ENCODE measurements around the gene EIF2A. TPM values are rescaled to one million over a fixed set of nuclear protein-coding genes. Genes with fewer than 3 reads are reported as not detected.
A peak's percentile ranks its signal among the peaks of the same experiment; 100 is the strongest.

Gene EIF2A
- total and polyA plus RNA-seq, 9 of the 15 experiments (the other 6 are each of a cell fraction or from before 2014, with no cell fraction given), result 106 to 192 (median 168) TPM

DNA sequence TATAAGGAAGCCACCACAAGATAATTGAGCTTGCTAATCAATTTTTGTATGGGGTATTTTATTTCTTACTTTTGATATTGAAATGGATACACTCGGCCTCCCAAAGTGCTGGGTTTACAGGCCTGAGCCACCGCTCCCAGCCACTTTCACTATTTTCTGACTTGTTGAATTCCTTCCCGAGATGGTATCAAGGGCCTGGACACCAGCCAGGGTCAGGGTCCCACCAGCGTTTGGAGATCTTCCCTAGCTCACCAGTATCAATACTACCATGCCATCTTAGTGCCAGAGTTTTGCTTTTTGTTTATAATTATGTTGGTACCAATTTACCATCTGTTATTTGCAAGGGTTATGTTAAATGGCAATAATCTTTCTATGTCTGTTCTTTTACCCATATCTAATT lies 51.1 kb downstream of the EIF2A start:
- no peak for DNase-seq (ENCODE audit: extremely low read depth in 1 of 4, low spot score in 3 of 4)
- no peak for TF ChIP-seq TCF3 (CRISPR knock-in tag; IDR thresholded peaks at IDR 0.05)
- peak; percentile 57 for TF ChIP-seq NFIC (IDR thresholded peaks at IDR 0.05)
- ATAC-seq, result no peak
- no peaks in the 10 kb centered on the region for H4K20me1 ChIP-seq (replicated peaks; ENCODE audit: control insufficient read depth, insufficient read depth, low read length)
- H3K4me1 ChIP-seq (replicated peaks in 1 of 2; ENCODE audit: control insufficient read depth in 2 of 2, insufficient read depth in 2 of 2, low read length in 2 of 2), result peaks cover 6 to 36% of the 10 kb centered on the region in 2 experiments
- H3K27ac ChIP-seq (ENCODE audit: extremely low read depth, low read depth, low read length), result no peak overlapping the region
- ChIA-PET POLR2A (interaction anchor here (1.5 to 1.6 kb wide), 2 partner anchors 9 to 13 kb away, joined by 5 read pairs; no protein-coding TSS in a partner anchor), CTCF (ENCODE audit: low intra/inter-chr PET ratio) (no interaction called here)
- intact Hi-C loops (cut with micrococcal nuclease), result no loop called here
- in situ Hi-C loops (cut with MboI), result no loop called here
- H3K9me1 ChIP-seq (ENCODE audit: control insufficient read depth, insufficient read depth, low read length), result no peaks in the 10 kb centered on the region
- WGBS (ENCODE audit: insufficient coverage, low coverage, missing lambda C conversion rate), result 21% methylated on average over 4 of the region's 4 CpGs
- H3K36me3 ChIP-seq (ENCODE audit: control insufficient read depth, insufficient read depth, low read length), result peaks cover 10% of the 10 kb centered on the region; the same call in 2 of the 3 replicates
- no peak overlapping the region for H2AFZ ChIP-seq (ENCODE audit: low read depth, low read length)
- H3K79me2 ChIP-seq (ENCODE audit: control insufficient read depth, insufficient read depth, low read length), result peaks cover 96% of the 10 kb centered on the region
- no peak for FAIRE-seq
- H3K4me3 ChIP-seq, result no peak overlapping the region
- H3K9me3 ChIP-seq (replicated peaks; ENCODE audit: control insufficient read depth, insufficient read depth, low read depth, low read length), result no peaks in the 10 kb centered on the region
- H3K9ac ChIP-seq (ENCODE audit: insufficient read depth in 1 of 2, low read depth in 2 of 2, low read length in 2 of 2), result peak overlapping the region in 1 of 2 experiments; percentile 17; a peak in 2 of 4 replicates
- H3K4me2 ChIP-seq (ENCODE audit: insufficient read depth, low read length), result peak overlapping the region; percentile 33; the same call in 1 of the 2 replicates
- no TSS peak for BruUV-seq (replicated peaks)
- no peaks in the 10 kb centered on the region for H3K27me3 ChIP-seq (ENCODE audit: control insufficient read depth in 2 of 2, insufficient read depth in 2 of 2, low read length in 2 of 2)

DNA sequence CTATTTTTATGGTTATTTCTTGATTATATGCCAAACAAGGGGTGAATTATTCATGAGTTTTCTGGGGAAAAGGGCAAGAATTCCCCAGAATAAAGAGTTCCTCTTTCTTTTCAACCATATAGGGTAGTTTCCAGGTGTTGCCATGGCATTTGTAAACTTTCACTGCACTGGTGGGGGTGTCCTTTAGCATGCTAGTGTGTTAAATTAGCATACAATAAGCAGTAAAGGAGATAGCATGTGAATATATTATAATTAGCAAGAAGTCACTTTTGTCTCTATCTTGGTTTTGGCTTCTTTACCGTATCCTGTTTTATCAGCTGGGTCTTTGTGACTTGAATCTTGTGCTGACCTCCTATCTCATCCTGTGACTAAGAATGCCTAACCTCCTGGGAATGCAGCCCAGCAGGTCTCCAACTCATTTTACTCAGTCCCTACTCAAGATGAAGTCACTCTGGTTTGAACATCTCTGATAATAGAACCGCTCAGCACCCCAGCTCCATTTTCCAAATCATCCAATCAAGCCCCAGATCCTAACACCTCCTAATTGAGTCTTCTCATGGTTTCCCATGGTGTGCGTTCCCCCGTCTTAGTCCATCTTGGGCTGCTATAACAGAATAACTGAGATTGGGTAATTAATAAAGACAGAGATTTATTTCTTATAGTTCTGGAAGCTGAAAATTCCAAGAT lies 53.2 kb downstream of the EIF2A start:
- Histone ChIP-seq H3K27ac (ENCODE audit: extremely low read depth, low read depth, low read length) (peak overlapping the region; percentile 79), H4K20me1 (replicated peaks; ENCODE audit: control insufficient read depth, insufficient read depth, low read length) (no peaks in the 10 kb centered on the region), H3K9ac (ENCODE audit: insufficient read depth in 1 of 2, low read depth in 2 of 2, low read length in 2 of 2) (peak overlapping the region in 1 of 2 experiments; percentile 80; a peak in 2 of 4 replicates), H3K9me1 (ENCODE audit: control insufficient read depth, insufficient read depth, low read length) (no peaks in the 10 kb centered on the region), H2AFZ (ENCODE audit: low read depth, low read length) (no peak overlapping the region), H3K4me2 (ENCODE audit: insufficient read depth, low read length) (peak overlapping the region; percentile 75), H3K36me3 (ENCODE audit: control insufficient read depth, insufficient read depth, low read length) (peaks cover 4% of the 10 kb centered on the region; the same call in 2 of the 3 replicates), H3K79me2 (ENCODE audit: control insufficient read depth, insufficient read depth, low read length) (peaks cover 97% of the 10 kb centered on the region), H3K27me3 (ENCODE audit: control insufficient read depth in 2 of 2, insufficient read depth in 2 of 2, low read length in 2 of 2) (no peaks in the 10 kb centered on the region), H3K9me3 (replicated peaks; ENCODE audit: control insufficient read depth, insufficient read depth, low read depth, low read length) (no peaks in the 10 kb centered on the region), H3K4me3 (peak overlapping the region; percentile 94; the same call in 1 of the 2 replicates), H3K4me1 (replicated peaks in 1 of 2; ENCODE audit: control insufficient read depth in 2 of 2, insufficient read depth in 2 of 2, low read length in 2 of 2) (peaks cover 12 to 36% of the 10 kb centered on the region in 2 experiments)
- POLR2A ChIA-PET, result interaction anchor here (0.6 to 1.7 kb wide), 3 partner anchors 10 to 130 kb away, joined by 3 to 6 read pairs (median 4); no protein-coding TSS in a partner anchor
- in situ Hi-C loops (cut with MboI) (no loop called here), intact Hi-C loops (cut with micrococcal nuclease) (loop anchor here (1.0 to 10.0 kb wide), 4 partner anchors 54 to 1675 kb away; partner anchors contain the start of gene ERICH6)
- CTCF ChIA-PET (ENCODE audit: low intra/inter-chr PET ratio), result no interaction called here
- no TSS peak for BruUV-seq (replicated peaks)
- WGBS (ENCODE audit: insufficient coverage, low coverage, missing lambda C conversion rate), result 7% methylated on average over 4 of the region's 4 CpGs
- DNase-seq (ENCODE audit: extremely low read depth in 1 of 4, low spot score in 3 of 4) (peak in 2 of 4 experiments; percentile 29 to 71), ATAC-seq (no peak), FAIRE-seq (no peak)
- TF ChIP-seq, protein P1, sequence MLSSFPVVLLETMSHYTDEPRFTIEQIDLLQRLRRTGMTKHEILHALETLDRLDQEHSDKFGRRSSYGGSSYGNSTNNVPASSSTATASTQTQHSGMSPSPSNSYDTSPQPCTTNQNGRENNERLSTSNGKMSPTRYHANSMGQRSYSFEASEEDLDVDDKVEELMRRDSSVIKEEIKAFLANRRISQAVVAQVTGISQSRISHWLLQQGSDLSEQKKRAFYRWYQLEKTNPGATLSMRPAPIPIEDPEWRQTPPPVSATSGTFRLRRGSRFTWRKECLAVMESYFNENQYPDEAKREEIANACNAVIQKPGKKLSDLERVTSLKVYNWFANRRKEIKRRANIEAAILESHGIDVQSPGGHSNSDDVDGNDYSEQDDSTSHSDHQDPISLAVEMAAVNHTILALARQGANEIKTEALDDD (IDR thresholded peaks at IDR 0.05), result peak; percentile 88
- TF ChIP-seq SPI1 (IDR thresholded peaks at IDR 0.05; ENCODE audit: borderline replicate concordance, low read depth, low read length) (peak; percentile 82; the same call in 1 of the 2 replicates), SOX6 (IDR thresholded peaks at IDR 0.05) (peak; percentile 93), PTTG1 (tag; IDR thresholded peaks at IDR 0.05; ENCODE audit: low read depth) (peak; percentile 80), KHSRP (IDR thresholded peaks at IDR 0.05) (no peak), GTF2A2 (tag; IDR thresholded peaks at IDR 0.05) (peak; percentile 80; the same call in 1 of the 2 replicates), GATAD2B (IDR thresholded peaks at IDR 0.05; ENCODE audit: borderline replicate concordance) (0 out of 2 replicates have a peak, but pooled peaks have one; percentile 35), CBFA2T3 (IDR thresholded peaks at IDR 0.05) (peak; percentile 64; the same call in 1 of the 2 replicates), SMAD3 (CRISPR knock-in tag; conservative IDR thresholded peaks at IDR 0.05) (peak; percentile 75; the same call in 1 of the 2 replicates), FOXA3 (CRISPR knock-in tag; conservative IDR thresholded peaks at IDR 0.05 in 1 of 2, IDR thresholded peaks at IDR 0.05 in 1 of 2) (peak in 1 of 2 experiments; percentile 53; a peak in 1 of 4 replicates), TAF1 (IDR thresholded peaks at IDR 0.05; ENCODE audit: control insufficient read depth, extremely low read depth, insufficient read depth, low read length, severe bottlenecking) (peak; percentile 14), TEAD1 (CRISPR knock-in tag; IDR thresholded peaks at IDR 0.05) (peak in 1 of 2 experiments; percentile 83; a peak in 2 of 4 replicates), ZNF551 (CRISPR knock-in tag; IDR thresholded peaks at IDR 0.05) (no peak)
